ENCODE data around the gene MOG.

- no peak for TF ChIP-seq POLR2AphosphoS5 (IDR thresholded peaks at IDR 0.05; ENCODE audit: low read depth, low read length)
- TF ChIP-seq POLR2A (IDR thresholded peaks at IDR 0.05; ENCODE audit: low read depth, low read length) = no peak
- TF ChIP-seq TAF1 (IDR thresholded peaks at IDR 0.05; ENCODE audit: low read depth, low read length) = no peak
- TF ChIP-seq SPI1 (IDR thresholded peaks at IDR 0.05; ENCODE audit: low read depth, low read length) = no peak
- no peak for TF ChIP-seq POU2F2 (IDR thresholded peaks at IDR 0.05; ENCODE audit: low read depth, low read length)
Observed at GRCh38 chr6:29641430-29642148, 15.3 kb upstream of the MOG start.
